Naive thymus-derived CD4-positive, alpha-beta T cell (primary cell): ENCODE results near the gene FBXL20. TPM values are rescaled to one million over a fixed set of nuclear protein-coding genes. Genes with fewer than 3 reads are reported as not detected.

ENCODE experiments used
- ATAC-seq: fragments of 150-1000 bp; cut with Tn5 transposase; 2 replicates; pipeline ENCODE4 v1.10.0; 2021; ENCODE audit warnings: mild to moderate bottlenecking, moderate library complexity
- CTCF ChIA-PET: fragments of 350-600 bp; sonication (Branson Sonifier 250); formaldehyde crosslinking; loops from one replicate; lab custom pipeline; 2021; ENCODE audit warnings: antibody characterized with exemption; lab: Charles Lee
- POLR2A ChIA-PET: fragments of 350-600 bp; sonication (Branson Sonifier 250); formaldehyde crosslinking; loops from one replicate; lab custom pipeline; 2021; ENCODE audit warnings: antibody characterized with exemption, inconsistent platforms; lab: Charles Lee
- DNase-seq, 9 donors: peaks; one replicate each; pipeline versions ENCODE4 v3.0.0 to v3.0.0-alpha.2; 2020 to 2022; ENCODE audit warnings: mixed read lengths in 1 of 9
- H3K27ac ChIP-seq: one replicate; pipeline ENCODE4 v1.7.0; 2013; ENCODE audit warnings: mild to moderate bottlenecking, low read depth, low read length, moderate library complexity
- H3K27me3 ChIP-seq, 2 donors: one replicate each; pipeline ENCODE4 v1.7.0; 2013; ENCODE audit warnings: low read length in 2 of 2, mild to moderate bottlenecking in 2 of 2, moderate library complexity in 2 of 2; ENCODE audit not compliant: control insufficient read depth in 2 of 2, insufficient read depth in 2 of 2
- H3K36me3 ChIP-seq, 3 experiments: 1 replicate in 2 of 3; 2 replicates in 1 of 3; pipeline ENCODE4 v1.7.0; 2013; ENCODE audit warnings: low read length in 3 of 3, mild to moderate bottlenecking in 3 of 3, moderate library complexity in 1 of 3; ENCODE audit not compliant: insufficient read depth in 3 of 3, control insufficient read depth in 2 of 3
- H3K4me1 ChIP-seq, 2 donors: one replicate each; pipeline ENCODE4 v1.7.0; 2013; ENCODE audit warnings: low read length in 2 of 2, mild to moderate bottlenecking in 2 of 2, moderate library complexity in 1 of 2; ENCODE audit not compliant: control insufficient read depth in 2 of 2, insufficient read depth in 2 of 2
- H3K4me3 ChIP-seq: 2 replicates; pipeline ENCODE4 v1.7.0; 2013; ENCODE audit warnings: mild to moderate bottlenecking, low read length
- H3K9me3 ChIP-seq, 3 experiments: 1 replicate in 2 of 3; 2 replicates in 1 of 3; pipeline ENCODE4 v1.7.0; 2013; ENCODE audit warnings: low read length in 3 of 3; ENCODE audit not compliant: control insufficient read depth in 2 of 3
- H3K27ac Mint-ChIP-seq, 9 donors: one replicate each; pipeline ENCODE4 v1.8.0; 2020 to 2022; ENCODE audit warnings: mixed read lengths in 9 of 9, mild to moderate bottlenecking in 8 of 9, moderate library complexity in 5 of 9, inconsistent platforms in 2 of 9
- H3K27me3 Mint-ChIP-seq, 5 donors: one replicate each; pipeline ENCODE4 v1.8.0; 2021 to 2022; ENCODE audit warnings: mixed read lengths in 5 of 5, mild to moderate bottlenecking in 1 of 5
- H3K36me3 Mint-ChIP-seq, 5 donors: one replicate each; pipeline ENCODE4 v1.8.0; 2020 to 2022; ENCODE audit warnings: mixed read lengths in 5 of 5, mild to moderate bottlenecking in 3 of 5, inconsistent platforms in 1 of 5
- H3K4me1 Mint-ChIP-seq, 7 donors: one replicate each; pipeline ENCODE4 v1.8.0; 2020 to 2022; ENCODE audit warnings: mixed read lengths in 7 of 7, mild to moderate bottlenecking in 3 of 7, inconsistent platforms in 1 of 7
- H3K4me3 Mint-ChIP-seq, 10 donors: one replicate each; pipeline ENCODE4 v1.8.0; 2020 to 2022; ENCODE audit warnings: mild to moderate bottlenecking in 10 of 10, mixed read lengths in 10 of 10, moderate library complexity in 6 of 10, inconsistent platforms in 2 of 10
- H3K9me3 Mint-ChIP-seq, 11 donors: one replicate each; pipeline ENCODE4 v1.8.0; 2020 to 2022; ENCODE audit warnings: mixed read lengths in 11 of 11, mild to moderate bottlenecking in 4 of 11, inconsistent platforms in 1 of 11, moderate library complexity in 1 of 11
- intact Hi-C, 2 donors: fragments of 100-400 bp; cut with micrococcal nuclease; formaldehyde crosslinking; loops; one replicate each; pipeline ENCODE4 v1.15.1; 2023
- polyA plus RNA-seq, 2 donors: library from polyadenylated mRNA; unstranded; fragments of 300-500 nt; fragmentation: Illumina TruSeq; gene quantifications; one replicate each; pipeline ENCODE4 v1.2.3, GENCODE V29; 2021
- total RNA-seq, 6 experiments: library from RNA in 5 of 6; stranded (reverse) in 5 of 6; gene quantifications; 1 replicate in 5 of 6; 2 replicates in 1 of 6; pipeline ENCODE4 v1.2.3 and lab custom pipeline; 2021 to 2026

FBXL20 gene
- total and polyA plus RNA-seq, 7 experiments from 2014 or later: 3.8 to 35.0 (median 21.9) TPM

- peak overlapping the region in 1 of 9 donors; percentile 38 for H3K27ac Mint-ChIP-seq
- H3K4me1 ChIP-seq: peaks cover 13 to 16% of the 10 kb centered on the region in 2 donors
- intact Hi-C loops: no loop called here
- H3K27ac ChIP-seq: no peak overlapping the region
- ATAC-seq (no peak), DNase-seq (no peak)
- H3K4me3 Mint-ChIP-seq: no peak overlapping the region
- H3K27me3 Mint-ChIP-seq: peaks cover 27 to 46% (median 43%) of the 10 kb centered on the region in 5 donors
- H3K9me3 Mint-ChIP-seq: no peaks in the 10 kb centered on the region
- no peaks in the 10 kb centered on the region for H3K36me3 Mint-ChIP-seq
- H3K4me1 Mint-ChIP-seq: peaks cover 15 to 22% (median 16%) of the 10 kb centered on the region in 7 donors
- no peaks in the 10 kb centered on the region for H3K36me3 ChIP-seq
- H3K4me3 ChIP-seq: no peak overlapping the region
- POLR2A ChIA-PET: no interaction called here
- peaks cover 0 to 8% of the 10 kb centered on the region in 2 donors for H3K27me3 ChIP-seq
- H3K9me3 ChIP-seq: no peaks in the 10 kb centered on the region
- CTCF ChIA-PET: interaction anchor here (1.0 kb wide), 1 partner anchor 9 kb away, joined by 3 read pairs; no protein-coding TSS in a partner anchor
Observed at GRCh38 chr17:39229274-39229913, 172.0 kb downstream of the FBXL20 start.

- Histone ChIP-seq H3K36me3 (no peaks in the 10 kb centered on the region), H3K4me1 (peaks cover 13 to 16% of the 10 kb centered on the region in 2 donors), H3K4me3 (no peak overlapping the region), H3K27ac (no peak overlapping the region), H3K27me3 (peaks cover 0 to 8% of the 10 kb centered on the region in 2 donors), H3K9me3 (no peaks in the 10 kb centered on the region)
- H3K4me1 Mint-ChIP-seq: peaks cover 16 to 27% (median 20%) of the 10 kb centered on the region in 7 donors
- H3K27me3 Mint-ChIP-seq: peaks cover 35 to 61% (median 53%) of the 10 kb centered on the region in 5 donors
- H3K9me3 Mint-ChIP-seq: peaks cover 0 to 2% (median 0%) of the 10 kb centered on the region in 11 donors
- H3K4me3 Mint-ChIP-seq: peak overlapping the region in 3 of 10 donors; percentile 3 to 43 (median 12)
- H3K27ac Mint-ChIP-seq: no peak overlapping the region
- CTCF ChIA-PET: no interaction called here
- ATAC-seq (no peak), DNase-seq (no peak)
- POLR2A ChIA-PET: interaction anchor here (1.0 kb wide), 1 partner anchor 22 kb away, joined by 3 read pairs; no protein-coding TSS in a partner anchor
- intact Hi-C loops: no loop called here
- H3K36me3 Mint-ChIP-seq: no peaks in the 10 kb centered on the region
Observed at GRCh38 chr17:39227364-39227919, 174.0 kb downstream of the FBXL20 start.

GRCh38 chr17:39225959-39226683, 175.3 kb downstream of the FBXL20 start:
- peaks cover 35 to 56% (median 44%) of the 10 kb centered on the region in 5 donors for H3K27me3 Mint-ChIP-seq
- peaks cover 8 to 18% (median 11%) of the 10 kb centered on the region in 7 donors for H3K4me1 Mint-ChIP-seq

GRCh38 chr17:39225308-39225958, 176.0 kb downstream of the FBXL20 start, which contains the start of gene STAC2:
STAC2 (minus strand) TSS chr17:39225945; CDS start chr17:39225502, 443 bp downstream.
- peak; percentile 32 for ATAC-seq
- H3K27me3 ChIP-seq: peaks cover 0 to 8% of the 10 kb centered on the region in 2 donors
- Mint-ChIP-seq H3K27ac (peak within 1 kb of the TSS in 2 of 9 donors; percentile 61 to 70), H3K27me3 (peaks cover 35 to 56% (median 44%) of the 10 kb centered on the region in 5 donors), H3K4me3 (peak within 1 kb of the TSS; percentile 72 to 90 (median 85)), H3K9me3 (peaks cover 0 to 2% (median 0%) of the 10 kb centered on the region in 11 donors), H3K36me3 (no peaks in the 10 kb centered on the region), H3K4me1 (peaks cover 8 to 18% (median 11%) of the 10 kb centered on the region in 7 donors)
- no peaks in the 10 kb centered on the region for H3K36me3 ChIP-seq
- peak within 1 kb of the TSS; percentile 20 for H3K4me3 ChIP-seq
- peaks cover 4 to 6% of the 10 kb centered on the region in 2 donors for H3K4me1 ChIP-seq
- intact Hi-C loops: loop anchor here in 1 of 2 donors (2.0 kb wide), 1 partner anchor 13 kb away; no protein-coding TSS in a partner anchor
- no peaks in the 10 kb centered on the region for H3K9me3 ChIP-seq
- POLR2A ChIA-PET: no interaction called here
- DNase-seq: no peak
- CTCF ChIA-PET: interaction anchor here (0.6 kb wide), 1 partner anchor 19 kb away, joined by 6 read pairs; no protein-coding TSS in a partner anchor
- H3K27ac ChIP-seq: no peak within 1 kb of the TSS

More at GRCh38 chr17:39225959-39226683, 175.3 kb downstream of the FBXL20 start:
- peak in 1 of 9 donors; percentile 53 for DNase-seq
- peak; percentile 68 for ATAC-seq
- intact Hi-C loops: loop anchor here in 1 of 2 donors (2.0 kb wide), 1 partner anchor 13 kb away; no protein-coding TSS in a partner anchor
- Histone ChIP-seq H3K4me1 (peaks cover 4 to 6% of the 10 kb centered on the region in 2 donors), H3K9me3 (no peaks in the 10 kb centered on the region), H3K27me3 (peaks cover 0 to 8% of the 10 kb centered on the region in 2 donors), H3K4me3 (no peak overlapping the region), H3K27ac (no peak overlapping the region), H3K36me3 (no peaks in the 10 kb centered on the region)
- peak overlapping the region in 2 of 9 donors; percentile 61 to 70 for H3K27ac Mint-ChIP-seq
- peak overlapping the region; percentile 72 to 90 (median 85) for H3K4me3 Mint-ChIP-seq
- peaks cover 0 to 2% (median 0%) of the 10 kb centered on the region in 11 donors for H3K9me3 Mint-ChIP-seq
- ChIA-PET CTCF (interaction anchor here (0.6 kb wide), 1 partner anchor 19 kb away, joined by 6 read pairs; no protein-coding TSS in a partner anchor), POLR2A (no interaction called here)
- H3K36me3 Mint-ChIP-seq: no peaks in the 10 kb centered on the region

- peaks cover 4 to 6% of the 10 kb centered on the region in 2 donors for H3K4me1 ChIP-seq
- H3K4me3 Mint-ChIP-seq: peak overlapping the region in 9 of 10 donors; percentile 69 to 89 (median 77)
- CTCF ChIA-PET: interaction anchor here (1.2 kb wide), 1 partner anchor 16 kb away, joined by 3 read pairs; no protein-coding TSS in a partner anchor
- no peak overlapping the region for H3K27ac Mint-ChIP-seq
- no peak overlapping the region for H3K27ac ChIP-seq
- H3K27me3 ChIP-seq: peaks cover 0 to 8% of the 10 kb centered on the region in 2 donors
- no peaks in the 10 kb centered on the region for H3K9me3 ChIP-seq
- H3K36me3 Mint-ChIP-seq: no peaks in the 10 kb centered on the region
- intact Hi-C loops: loop anchor here in 1 of 2 donors (2.0 kb wide), 1 partner anchor 14 kb away; no protein-coding TSS in a partner anchor
- no peaks in the 10 kb centered on the region for H3K36me3 ChIP-seq
- H3K9me3 Mint-ChIP-seq: peaks cover 0 to 2% (median 0%) of the 10 kb centered on the region in 11 donors
- H3K27me3 Mint-ChIP-seq: peaks cover 34 to 56% (median 44%) of the 10 kb centered on the region in 5 donors
- no peak for DNase-seq
- POLR2A ChIA-PET: no interaction called here
- peak; percentile 55 for ATAC-seq
- H3K4me3 ChIP-seq: no peak overlapping the region
- peaks cover 8 to 18% (median 11%) of the 10 kb centered on the region in 7 donors for H3K4me1 Mint-ChIP-seq
Observed at GRCh38 chr17:39224778-39225307, 176.6 kb downstream of the FBXL20 start.
